Esophagus squamous epithelium (tissue), 5 donors: Measurements from ENCODE around the gene HIF1A. TPM values are rescaled to one million over a fixed set of nuclear protein-coding genes. Genes with fewer than 3 reads are reported as not detected.

Experiments
- DNase-seq: peaks from one replicate; lab custom pipeline; 2025; lab: John Stamatoyannopoulos, UW
- H3K27ac ChIP-seq, 4 donors: fragments of 200-600 bp; sonication (generic); one replicate each; pipeline ENCODE4 v1.5.1; 2016 to 2019; ENCODE audit warnings: mild to moderate bottlenecking in 1 of 4
- H3K27me3 ChIP-seq, 4 donors: fragments of 200-600 bp; sonication (generic); 1 replicate in 3 of 4; 2 replicates in 1 of 4; pipeline versions ENCODE4 v1.5.1 to v1.6.0; 2017 to 2021; ENCODE audit warnings: antibody characterized with exemption in 1 of 4
- H3K36me3 ChIP-seq, 3 donors: fragments of 200-600 bp; sonication (generic); one replicate each; pipeline ENCODE4 v1.5.1; 2016 to 2019
- H3K4me1 ChIP-seq, 3 donors: fragments of 200-600 bp; sonication (generic); one replicate each; pipeline ENCODE4 v1.5.1; 2017 to 2019
- H3K4me3 ChIP-seq, 4 donors: fragments of 200-600 bp; sonication (generic); 1 replicate in 3 of 4; 2 replicates in 1 of 4; pipeline ENCODE4 v1.5.1; 2016 to 2019; ENCODE audit warnings: mild to moderate bottlenecking in 2 of 4, moderate library complexity in 1 of 4
- H3K9me3 ChIP-seq, 3 donors: fragments of 200-600 bp; sonication (generic); one replicate each; pipeline ENCODE4 v1.5.1; 2016 to 2019
- POLR2A ChIP-seq, 4 donors: fragments of 450-650 bp; IDR thresholded peaks; one replicate each; pipeline ENCODE4 v1.6.1; 2017; ENCODE audit warnings: antibody characterized with exemption in 4 of 4, mild to moderate bottlenecking in 4 of 4, moderate library complexity in 3 of 4
- WGBS, 2 donors: methylation state at CpG; one replicate each; pipeline ENCODE4 v1.1.5; 2018; 5-methylcytosine and 5-hydroxymethylcytosine counted together
- intact Hi-C: fragments of 100-400 bp; cut with DNase I; formaldehyde crosslinking; loops from one replicate; pipeline ENCODE4 v1.15.0; 2022
- total RNA-seq, 4 donors: library from RNA; depleted of rRNA; stranded (reverse); fragments of >200 nt; gene quantifications; one replicate each; pipeline ENCODE4 v1.1.0, GENCODE V29; 2016
- TF ChIP-seq, protein P1 (sequence below), 6 experiments: fragments of 450-650 bp in 4 of 6; fragments of 200-600 bp in 2 of 6; sonication (generic) in 2 of 6; IDR thresholded peaks; one replicate each; pipeline ENCODE4 v1.5.1; 2016 to 2019; ENCODE audit warnings: antibody characterized with exemption in 6 of 6, mild to moderate bottlenecking in 4 of 6, moderate library complexity in 4 of 6
- donor health status: DM: yes; HTN: yes; CAD: no.

The HIF1A gene
- total RNA-seq, 4 donors from 2014 or later, result 108 to 199 (median 127) TPM

DNA sequence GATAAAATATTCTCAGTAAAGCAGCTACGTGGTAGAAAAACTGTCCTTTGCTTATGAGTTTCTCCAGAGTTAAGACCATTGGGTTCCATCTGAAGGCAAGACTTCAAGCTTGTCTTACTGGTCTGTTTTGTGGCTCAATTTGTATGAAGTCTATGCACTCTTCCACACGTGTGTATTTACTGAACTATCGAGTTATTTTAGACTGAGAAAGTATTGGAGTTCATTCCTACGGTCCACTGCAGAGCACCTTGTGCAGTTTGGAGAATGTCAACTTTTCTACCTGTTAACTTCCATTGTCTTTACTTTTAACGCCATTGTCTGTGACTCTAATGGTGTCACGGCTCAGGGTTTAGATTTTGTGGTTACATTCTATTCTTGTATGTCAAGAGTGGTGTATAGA, 3.7 kb downstream of the HIF1A start:
- H3K36me3 ChIP-seq, result no peaks in the 10 kb centered on the region
- H3K4me3 ChIP-seq, result peak overlapping the region; percentile 76 to 97 (median 92)
- no peaks in the 10 kb centered on the region for H3K9me3 ChIP-seq
- intact Hi-C loops, result loop anchor here (10.0 kb wide), 1 partner anchor 224 kb away; no protein-coding TSS in a partner anchor
- H3K27me3 ChIP-seq, result no peaks in the 10 kb centered on the region
- TF ChIP-seq POLR2A (IDR thresholded peaks at IDR 0.05), result no peak
- TF ChIP-seq, protein P1, sequence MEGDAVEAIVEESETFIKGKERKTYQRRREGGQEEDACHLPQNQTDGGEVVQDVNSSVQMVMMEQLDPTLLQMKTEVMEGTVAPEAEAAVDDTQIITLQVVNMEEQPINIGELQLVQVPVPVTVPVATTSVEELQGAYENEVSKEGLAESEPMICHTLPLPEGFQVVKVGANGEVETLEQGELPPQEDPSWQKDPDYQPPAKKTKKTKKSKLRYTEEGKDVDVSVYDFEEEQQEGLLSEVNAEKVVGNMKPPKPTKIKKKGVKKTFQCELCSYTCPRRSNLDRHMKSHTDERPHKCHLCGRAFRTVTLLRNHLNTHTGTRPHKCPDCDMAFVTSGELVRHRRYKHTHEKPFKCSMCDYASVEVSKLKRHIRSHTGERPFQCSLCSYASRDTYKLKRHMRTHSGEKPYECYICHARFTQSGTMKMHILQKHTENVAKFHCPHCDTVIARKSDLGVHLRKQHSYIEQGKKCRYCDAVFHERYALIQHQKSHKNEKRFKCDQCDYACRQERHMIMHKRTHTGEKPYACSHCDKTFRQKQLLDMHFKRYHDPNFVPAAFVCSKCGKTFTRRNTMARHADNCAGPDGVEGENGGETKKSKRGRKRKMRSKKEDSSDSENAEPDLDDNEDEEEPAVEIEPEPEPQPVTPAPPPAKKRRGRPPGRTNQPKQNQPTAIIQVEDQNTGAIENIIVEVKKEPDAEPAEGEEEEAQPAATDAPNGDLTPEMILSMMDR (IDR thresholded peaks at IDR 0.05), result no peak
- peaks cover 19 to 79% (median 21%) of the 10 kb centered on the region in 3 donors for H3K4me1 ChIP-seq
- WGBS, 2 donors, result 40 to 43% methylated on average over 6 of the region's 6 CpGs
- no peak for DNase-seq
- peak overlapping the region; percentile 68 to 100 (median 98) for H3K27ac ChIP-seq

DNA sequence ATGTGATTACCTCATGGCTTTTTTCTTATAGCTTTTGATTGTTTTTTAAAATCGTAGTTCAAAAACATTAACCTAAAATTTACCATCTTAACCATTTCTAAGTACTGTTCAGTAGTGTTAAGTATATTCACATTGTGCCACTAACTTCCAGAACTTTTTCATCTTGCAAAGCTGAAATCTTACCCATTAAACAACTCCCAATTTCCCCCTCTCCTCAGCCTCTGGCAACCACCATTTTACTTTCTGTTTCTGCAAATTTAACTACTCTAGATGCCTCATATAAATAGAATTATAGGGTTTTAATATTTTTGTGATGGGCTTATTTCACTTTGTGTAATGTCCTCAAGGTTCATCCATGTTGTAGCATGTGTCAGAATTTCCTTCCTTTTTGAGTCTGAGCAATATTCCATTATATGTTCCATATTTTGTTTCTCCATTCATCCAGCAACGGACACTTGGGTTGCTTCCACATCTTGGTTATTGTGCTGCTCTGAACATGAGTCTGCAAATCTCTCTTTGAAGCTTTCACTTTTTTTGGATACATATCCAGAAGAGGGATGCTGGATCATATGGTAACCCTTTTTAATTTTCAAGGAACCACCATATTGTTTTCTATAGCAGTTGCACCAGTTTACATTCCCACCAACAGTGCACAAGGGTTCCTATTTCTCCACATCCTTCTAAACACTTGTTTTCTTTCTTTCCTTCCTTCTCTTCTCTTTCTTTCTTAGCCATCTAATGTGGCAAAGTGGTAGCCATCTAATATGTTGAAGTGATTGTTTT, 5.0 kb downstream of the HIF1A start:
- no peaks in the 10 kb centered on the region for H3K9me3 ChIP-seq
- DNase-seq, result no peak
- peaks cover 16 to 83% (median 19%) of the 10 kb centered on the region in 3 donors for H3K4me1 ChIP-seq
- no peaks in the 10 kb centered on the region for H3K27me3 ChIP-seq
- intact Hi-C loops, result no loop called here
- WGBS, 2 donors, result 27 to 30% methylated on average over 2 of the region's 2 CpGs
- H3K4me3 ChIP-seq, result peak overlapping the region in 1 of 4 donors; percentile 92
- no peak for TF ChIP-seq POLR2A (IDR thresholded peaks at IDR 0.05)
- TF ChIP-seq, protein P1 (IDR thresholded peaks at IDR 0.05), result no peak
- no peaks in the 10 kb centered on the region for H3K36me3 ChIP-seq
- H3K27ac ChIP-seq, result peak overlapping the region in 3 of 4 donors; percentile 17 to 30 (median 28)

DNA sequence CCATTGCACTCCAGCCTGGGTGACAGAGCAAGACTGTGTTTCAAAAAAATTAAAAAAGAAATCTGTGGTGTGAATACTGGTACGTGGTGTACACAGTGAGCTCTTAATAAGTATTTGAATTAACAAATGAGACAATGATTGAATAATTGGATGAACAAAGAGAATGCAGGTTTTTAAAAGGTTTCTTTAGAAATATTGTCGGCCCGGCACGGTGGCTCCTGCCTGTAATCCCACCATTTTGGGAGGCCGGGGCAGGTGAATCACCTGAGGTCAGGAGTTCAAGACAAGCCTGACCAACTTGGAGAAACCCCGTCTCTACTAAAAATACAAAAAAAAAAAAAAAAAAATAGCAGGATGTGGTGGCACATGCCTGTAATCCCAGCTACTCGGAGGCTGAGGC, 6.6 kb downstream of the HIF1A start:
- DNase-seq, result no peak
- intact Hi-C loops, result no loop called here
- TF ChIP-seq, protein P1 (IDR thresholded peaks at IDR 0.05), result no peak
- TF ChIP-seq POLR2A (IDR thresholded peaks at IDR 0.05), result no peak
- Histone ChIP-seq H3K27ac (no peak overlapping the region), H3K27me3 (no peaks in the 10 kb centered on the region), H3K9me3 (no peaks in the 10 kb centered on the region), H3K4me1 (peaks cover 16 to 100% (median 19%) of the 10 kb centered on the region in 3 donors), H3K36me3 (no peaks in the 10 kb centered on the region), H3K4me3 (peak overlapping the region in 1 of 4 donors; percentile 8)
- WGBS, 2 donors, result 43 to 51% methylated on average over 7 of the region's 7 CpGs

DNA sequence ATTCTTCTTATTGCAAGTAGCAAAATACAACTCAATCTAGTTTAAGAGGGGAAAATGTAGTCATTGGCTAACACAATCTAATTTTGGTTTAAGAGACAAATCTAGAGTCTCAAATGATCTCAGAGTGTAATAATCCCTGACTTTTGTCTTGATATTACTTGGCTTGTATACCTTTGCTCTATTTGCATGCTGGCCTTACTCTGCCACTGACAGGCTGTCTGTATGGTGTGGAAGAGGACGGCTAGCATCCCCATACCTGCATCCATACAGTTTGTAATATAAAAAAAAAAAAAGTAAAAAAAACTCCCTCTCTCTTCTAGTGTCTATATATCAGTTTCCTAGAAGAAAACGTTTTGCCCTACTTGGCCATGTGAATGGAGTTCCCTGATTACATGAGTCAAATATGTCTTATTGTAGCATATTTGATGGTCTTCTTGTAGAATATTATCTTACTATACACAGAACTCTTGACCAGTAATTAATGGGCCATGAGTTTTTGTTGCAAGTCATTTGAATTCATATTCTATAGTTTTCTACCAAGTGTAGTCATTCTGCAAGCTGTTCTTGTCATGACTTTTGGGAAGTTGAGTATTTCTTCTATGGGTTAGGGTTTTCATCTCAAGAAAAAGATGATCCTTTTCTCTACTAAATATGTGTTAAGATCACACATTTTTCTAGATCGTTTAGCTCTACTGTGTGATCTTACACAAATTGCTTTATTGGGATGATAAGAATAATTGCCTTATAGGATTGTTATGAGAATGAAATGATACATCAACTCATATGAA, 8.2 kb downstream of the HIF1A start:
- H3K27ac ChIP-seq, result no peak overlapping the region
- intact Hi-C loops, result no loop called here
- no peak for DNase-seq
- TF ChIP-seq, protein P1 (IDR thresholded peaks at IDR 0.05), result no peak
- no peak for TF ChIP-seq POLR2A (IDR thresholded peaks at IDR 0.05)
- no peaks in the 10 kb centered on the region for H3K36me3 ChIP-seq
- 26 to 34% methylated on average over 3 of the region's 3 CpGs for WGBS, 2 donors
- peaks cover 12 to 86% (median 18%) of the 10 kb centered on the region in 3 donors for H3K4me1 ChIP-seq
- H3K9me3 ChIP-seq, result no peaks in the 10 kb centered on the region
- no peaks in the 10 kb centered on the region for H3K27me3 ChIP-seq
- no peak overlapping the region for H3K4me3 ChIP-seq

DNA sequence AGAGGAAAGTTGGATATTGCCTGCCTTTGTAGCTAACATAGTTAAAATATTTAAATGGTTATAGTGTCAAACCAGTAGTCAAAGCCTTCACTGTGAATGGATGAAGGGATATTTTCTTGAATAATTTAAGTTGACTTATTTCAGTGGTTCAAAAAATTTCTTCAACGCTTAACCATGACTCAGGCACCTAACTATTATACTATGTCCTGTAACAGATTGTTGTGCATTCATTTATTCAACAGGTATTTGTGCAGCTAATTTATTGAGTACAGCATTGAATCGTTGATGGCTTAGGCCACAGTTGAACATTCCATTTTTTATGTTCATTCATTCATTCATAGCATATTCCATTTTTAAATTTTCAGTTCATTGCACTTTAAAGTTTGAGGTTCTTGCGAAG, 9.2 kb downstream of the HIF1A start:
- Histone ChIP-seq H3K9me3 (no peaks in the 10 kb centered on the region), H3K36me3 (no peaks in the 10 kb centered on the region), H3K27ac (no peak overlapping the region), H3K4me3 (no peak overlapping the region), H3K27me3 (no peaks in the 10 kb centered on the region), H3K4me1 (peaks cover 4 to 84% (median 10%) of the 10 kb centered on the region in 3 donors)
- no peak for DNase-seq
- intact Hi-C loops, result no loop called here
- TF ChIP-seq POLR2A (IDR thresholded peaks at IDR 0.05), result no peak
- TF ChIP-seq, protein P1 (IDR thresholded peaks at IDR 0.05), result no peak
- WGBS, 2 donors, result 52 to 62% methylated on average over 3 of the region's 3 CpGs
